GM23338 (cell line): ENCODE results near the gene DNM2. TPM values are rescaled to one million over a fixed set of nuclear protein-coding genes. Genes with fewer than 3 reads are reported as not detected.

Experiments used
- ATAC-seq: fragments of 200-7000 bp; cut with Tn5 transposase; 3 replicates; pipeline ENCODE4 v1.9.1; 2020
- DNase-seq: peaks from one replicate; pipeline ENCODE4 v3.0.0-alpha.2; 2015; ENCODE audit warnings: low spot score
- H2AFZ ChIP-seq: fragments of 200-600 bp; sonication (generic); 2 replicates; pipeline ENCODE4 v1.8.0; 2016; ENCODE audit warnings: antibody characterized with exemption, mild to moderate bottlenecking, moderate library complexity
- H3F3A ChIP-seq: fragments of 200-600 bp; sonication (generic); replicated peaks from 2 replicates; pipeline ENCODE4 v1.8.0; 2017; ENCODE audit warnings: antibody characterized with exemption, mixed run types, low read depth
- H3K27ac ChIP-seq: fragments of 200-600 bp; sonication (generic); 2 replicates; pipeline ENCODE4 v1.6.1; 2016; ENCODE audit warnings: low read depth
- H3K27me3 ChIP-seq: fragments of 200-600 bp; sonication (generic); 2 replicates; pipeline ENCODE4 v1.8.0; 2016; ENCODE audit warnings: mild to moderate bottlenecking, mixed run types, moderate library complexity; ENCODE audit not compliant: insufficient read depth
- H3K36me3 ChIP-seq: fragments of 200-600 bp; sonication (generic); 2 replicates; pipeline ENCODE4 v1.8.0; 2016; ENCODE audit warnings: mild to moderate bottlenecking; ENCODE audit not compliant: insufficient read depth
- H3K4me1 ChIP-seq: fragments of 200-600 bp; sonication (generic); 2 replicates; pipeline ENCODE4 v1.8.0; 2016; ENCODE audit warnings: mild to moderate bottlenecking, moderate library complexity; ENCODE audit not compliant: insufficient read depth
- H3K4me2 ChIP-seq: fragments of 200-600 bp; sonication (generic); 2 replicates; pipeline ENCODE4 v1.7.1; 2017; ENCODE audit warnings: mixed run types
- H3K4me3 ChIP-seq: fragments of 200-600 bp; sonication (generic); 2 replicates; pipeline ENCODE4 v1.6.1; 2016; ENCODE audit warnings: mixed run types
- H3K79me2 ChIP-seq: fragments of 200-600 bp; sonication (generic); replicated peaks from 2 replicates; pipeline ENCODE4 v1.8.0; 2017; ENCODE audit warnings: mild to moderate bottlenecking; ENCODE audit not compliant: insufficient read depth
- H3K9me2 ChIP-seq: fragments of 200-600 bp; sonication (generic); 2 replicates; pipeline ENCODE4 v1.8.0; 2017; ENCODE audit not compliant: insufficient read depth
- H4K20me1 ChIP-seq: fragments of 200-600 bp; sonication (generic); replicated peaks from 2 replicates; pipeline ENCODE4 v1.8.0; 2017; ENCODE audit warnings: mild to moderate bottlenecking; ENCODE audit not compliant: insufficient read depth
- H3K27ac Mint-ChIP-seq: 2 replicates; pipeline ENCODE4 v1.8.0; 2020; ENCODE audit warnings: inconsistent platforms, mild to moderate bottlenecking, moderate library complexity, mixed read lengths
- H3K27me3 Mint-ChIP-seq: 3 replicates; pipeline ENCODE4 v1.8.0; 2022; ENCODE audit warnings: low read depth, mild to moderate bottlenecking, moderate library complexity, mixed read lengths, inconsistent platforms; ENCODE audit not compliant: insufficient read depth, poor library complexity
- H3K36me3 Mint-ChIP-seq: 3 replicates; pipeline ENCODE4 v1.8.0; 2021; ENCODE audit warnings: low read depth, mild to moderate bottlenecking, inconsistent platforms, moderate library complexity, mixed read lengths
- H3K4me1 Mint-ChIP-seq: 3 replicates; pipeline ENCODE4 v1.8.0; 2020; ENCODE audit warnings: mild to moderate bottlenecking, inconsistent platforms, mixed read lengths
- H3K4me3 Mint-ChIP-seq: 3 replicates; pipeline ENCODE4 v1.8.0; 2021; ENCODE audit warnings: moderate library complexity, mild to moderate bottlenecking, inconsistent platforms, mixed read lengths
- H3K9me3 Mint-ChIP-seq: 3 replicates; pipeline ENCODE4 v1.8.0; 2020; ENCODE audit warnings: moderate library complexity, mild to moderate bottlenecking, inconsistent platforms, mixed read lengths
- JUNB ChIP-seq: IDR thresholded peaks from one replicate; pipeline ENCODE4 v1.6.1; 2016; ENCODE audit warnings: antibody characterized with exemption; ENCODE audit not compliant: unreplicated experiment
- NANOG ChIP-seq: IDR thresholded peaks from 2 replicates; pipeline ENCODE4 v1.6.1; 2016; ENCODE audit warnings: antibody characterized with exemption, borderline replicate concordance
- POLR2AphosphoS5 ChIP-seq: IDR thresholded peaks from 2 replicates; pipeline ENCODE4 v1.6.1; 2016; ENCODE audit warnings: antibody characterized with exemption, low read depth
- ZNF114 ChIP-seq: fragments of 250-450 bp; sonication (Bioruptor Pico); IDR thresholded peaks from 2 replicates; pipeline ENCODE4 v1.5.0; 2020; ENCODE audit warnings: mild to moderate bottlenecking, moderate library complexity
- polyA plus RNA-seq: library from polyadenylated mRNA; unstranded; fragments of >200 nt; fragmentation: Nextera tagmentation; extraction: Ambion mirVana; gene quantifications from 2 replicates; pipeline ENCODE4 v1.2.1, GENCODE V29; 2016
- total RNA-seq: library from RNA; depleted of rRNA; stranded (reverse); fragments of >200 nt; shearing (Covaris generic); gene quantifications from 2 replicates; pipeline ENCODE4 v1.2.3, GENCODE V29; 2014
- TF ChIP-seq, protein P1 (sequence below): IDR thresholded peaks from 2 replicates; pipeline ENCODE4 v1.6.1; 2016; ENCODE audit warnings: antibody characterized with exemption
- TF ChIP-seq, protein P2 (sequence below), 2 experiments: fragments of 200-600 bp in 1 of 2; sonication (generic) in 1 of 2; conservative IDR thresholded peaks; 2 replicates each; pipeline versions ENCODE4 v1.5.1 to v1.6.1; 2016 to 2017; ENCODE audit warnings: antibody characterized with exemption in 2 of 2, low read depth in 2 of 2, mild to moderate bottlenecking in 2 of 2, moderate library complexity in 1 of 2

The DNM2 gene
- total and polyA plus RNA-seq, 2 experiments from 2014 or later: 40.7 to 138 TPM

DNA sequence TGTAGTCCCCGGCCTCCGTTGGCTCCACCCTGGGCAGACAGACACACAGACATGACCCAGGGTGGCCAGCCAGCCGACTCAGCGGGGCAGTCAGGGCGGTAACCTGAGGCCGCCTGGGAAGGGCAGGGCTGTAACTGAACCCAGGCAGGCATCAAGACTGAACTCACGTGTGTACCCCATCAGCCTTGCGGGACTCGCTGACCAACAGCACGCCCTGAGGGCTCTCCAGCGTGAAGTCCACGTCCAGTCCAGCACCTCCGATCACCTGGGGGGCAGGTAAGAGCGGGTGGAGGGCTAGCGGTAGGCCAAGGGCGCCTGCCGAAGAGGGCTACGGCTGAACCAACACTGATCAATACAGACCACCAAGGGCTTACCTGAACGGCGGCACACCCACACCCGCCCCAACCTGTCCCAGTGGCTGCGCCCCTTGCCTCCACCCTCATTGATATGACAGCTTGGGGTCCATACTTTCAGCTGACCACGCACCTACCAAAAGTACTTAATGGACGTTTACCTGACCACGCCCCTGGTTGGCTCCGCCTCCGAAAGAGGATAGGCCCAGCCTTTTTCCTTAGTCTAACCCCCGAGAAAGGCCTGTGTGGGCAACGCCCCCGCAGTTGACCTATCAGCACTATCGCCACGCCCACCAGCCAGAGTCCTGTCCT is 117.3 kb downstream of the DNM2 start:
- H3K36me3 ChIP-seq: 0 out of 2 replicates have a peak, but pooled peaks cover 3% of the 10 kb centered on the region
- H3K4me1 Mint-ChIP-seq: no peaks in the 10 kb centered on the region
- TF ChIP-seq JUNB: no peak
- H2AFZ ChIP-seq: no peak overlapping the region
- H3K4me3 Mint-ChIP-seq: peak overlapping the region; percentile 91
- peaks cover 20% of the 10 kb centered on the region for H3K27me3 Mint-ChIP-seq
- H3K27ac Mint-ChIP-seq: peak overlapping the region; percentile 100; the same call in 1 of the 2 replicates
- H3F3A ChIP-seq: peaks cover 6% of the 10 kb centered on the region; the same call in 1 of the 2 replicates
- H3K4me1 ChIP-seq: no peaks in the 10 kb centered on the region
- H3K27ac ChIP-seq: 0 out of 2 replicates have a peak overlapping the region, but pooled peaks have one; percentile 29
- DNase-seq: no peak
- peaks cover 30% of the 10 kb centered on the region; the same call in 2 of the 3 replicates for H3K36me3 Mint-ChIP-seq
- H3K79me2 ChIP-seq: no peaks in the 10 kb centered on the region
- peak overlapping the region; percentile 61; the same call in 1 of the 2 replicates for H3K4me2 ChIP-seq
- H3K27me3 ChIP-seq: peaks cover 6% of the 10 kb centered on the region
- peaks cover 40% of the 10 kb centered on the region for H3K9me3 Mint-ChIP-seq
- ATAC-seq: peak; percentile 84
- peaks cover 3% of the 10 kb centered on the region; the same call in 1 of the 2 replicates for H4K20me1 ChIP-seq
- H3K9me2 ChIP-seq: peaks cover 6% of the 10 kb centered on the region
- H3K4me3 ChIP-seq: peak overlapping the region; percentile 42

DNA sequence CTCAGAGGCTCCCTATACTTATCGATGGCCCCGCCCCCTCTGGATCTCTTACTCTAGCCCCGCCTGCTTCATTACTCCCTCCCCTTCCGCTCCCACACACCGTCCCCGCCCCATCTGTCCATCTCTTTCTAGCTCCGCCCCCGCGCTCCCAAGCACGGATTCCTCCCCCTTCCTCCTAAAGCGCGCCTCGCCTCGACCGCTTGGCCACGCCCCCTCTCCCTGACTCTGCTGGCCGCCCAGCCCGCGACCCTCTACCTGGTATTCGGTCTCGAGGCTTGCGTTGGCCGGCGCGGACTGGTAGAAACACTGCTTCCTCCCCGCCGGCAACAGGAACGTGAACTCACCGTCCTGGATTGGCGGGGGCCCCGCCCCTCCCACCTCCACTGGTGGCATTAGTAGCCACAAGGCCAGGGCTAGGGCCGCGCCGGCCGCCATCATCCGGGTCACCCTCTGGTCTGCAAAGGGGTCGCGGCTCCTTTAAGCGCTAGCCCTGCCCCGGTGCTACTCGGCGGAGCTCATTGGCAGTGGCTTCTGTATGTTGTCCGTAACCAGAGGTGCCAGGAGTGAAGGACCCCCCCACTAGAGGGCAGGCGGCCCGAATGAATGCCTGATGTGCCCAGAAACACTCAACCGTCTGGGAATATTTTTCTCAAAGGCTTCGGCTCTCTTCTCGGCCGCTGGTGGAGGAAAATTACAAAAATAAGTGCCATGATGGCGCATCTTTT is 118.0 kb downstream of the DNM2 start, which contains the start of gene TMED1:
Gene TMED1 (minus strand): TSS at position 459 of the 725 bp plus-strand sequence. CDS start 21 bp downstream, at position 438.
- peak within 1 kb of the TSS; percentile 100 for H3K27ac Mint-ChIP-seq
- H3K36me3 ChIP-seq: 0 out of 2 replicates have a peak, but pooled peaks cover 3% of the 10 kb centered on the region
- no peaks in the 10 kb centered on the region for H3K4me1 ChIP-seq
- peaks cover 40% of the 10 kb centered on the region for H3K9me3 Mint-ChIP-seq
- H3K27ac ChIP-seq: peak within 1 kb of the TSS; percentile 98
- H3K27me3 Mint-ChIP-seq: peaks cover 20% of the 10 kb centered on the region
- peaks cover 3% of the 10 kb centered on the region; the same call in 1 of the 2 replicates for H4K20me1 ChIP-seq
- H3K4me3 Mint-ChIP-seq: peak within 1 kb of the TSS; percentile 91
- peak within 1 kb of the TSS; percentile 66 for H3K4me3 ChIP-seq
- H3K27me3 ChIP-seq: peaks cover 6% of the 10 kb centered on the region
- H2AFZ ChIP-seq: peak within 1 kb of the TSS; percentile 48; the same call in 1 of the 2 replicates
- H3K4me2 ChIP-seq: peak within 1 kb of the TSS; percentile 74
- peaks cover 30% of the 10 kb centered on the region; the same call in 2 of the 3 replicates for H3K36me3 Mint-ChIP-seq
- no peaks in the 10 kb centered on the region for H3K79me2 ChIP-seq
- DNase-seq (peak; percentile 100), ATAC-seq (peak; percentile 93)
- H3K4me1 Mint-ChIP-seq: no peaks in the 10 kb centered on the region
- peaks cover 6% of the 10 kb centered on the region; the same call in 1 of the 2 replicates for H3F3A ChIP-seq
- peaks cover 6% of the 10 kb centered on the region for H3K9me2 ChIP-seq
- TF ChIP-seq NANOG (no peak), ZNF114 (CRISPR knock-in tag) (no peak), POLR2AphosphoS5 (peak; percentile 88)
- TF ChIP-seq, protein P1, sequence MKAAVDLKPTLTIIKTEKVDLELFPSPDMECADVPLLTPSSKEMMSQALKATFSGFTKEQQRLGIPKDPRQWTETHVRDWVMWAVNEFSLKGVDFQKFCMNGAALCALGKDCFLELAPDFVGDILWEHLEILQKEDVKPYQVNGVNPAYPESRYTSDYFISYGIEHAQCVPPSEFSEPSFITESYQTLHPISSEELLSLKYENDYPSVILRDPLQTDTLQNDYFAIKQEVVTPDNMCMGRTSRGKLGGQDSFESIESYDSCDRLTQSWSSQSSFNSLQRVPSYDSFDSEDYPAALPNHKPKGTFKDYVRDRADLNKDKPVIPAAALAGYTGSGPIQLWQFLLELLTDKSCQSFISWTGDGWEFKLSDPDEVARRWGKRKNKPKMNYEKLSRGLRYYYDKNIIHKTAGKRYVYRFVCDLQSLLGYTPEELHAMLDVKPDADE: no peak
- TF ChIP-seq, protein P2, sequence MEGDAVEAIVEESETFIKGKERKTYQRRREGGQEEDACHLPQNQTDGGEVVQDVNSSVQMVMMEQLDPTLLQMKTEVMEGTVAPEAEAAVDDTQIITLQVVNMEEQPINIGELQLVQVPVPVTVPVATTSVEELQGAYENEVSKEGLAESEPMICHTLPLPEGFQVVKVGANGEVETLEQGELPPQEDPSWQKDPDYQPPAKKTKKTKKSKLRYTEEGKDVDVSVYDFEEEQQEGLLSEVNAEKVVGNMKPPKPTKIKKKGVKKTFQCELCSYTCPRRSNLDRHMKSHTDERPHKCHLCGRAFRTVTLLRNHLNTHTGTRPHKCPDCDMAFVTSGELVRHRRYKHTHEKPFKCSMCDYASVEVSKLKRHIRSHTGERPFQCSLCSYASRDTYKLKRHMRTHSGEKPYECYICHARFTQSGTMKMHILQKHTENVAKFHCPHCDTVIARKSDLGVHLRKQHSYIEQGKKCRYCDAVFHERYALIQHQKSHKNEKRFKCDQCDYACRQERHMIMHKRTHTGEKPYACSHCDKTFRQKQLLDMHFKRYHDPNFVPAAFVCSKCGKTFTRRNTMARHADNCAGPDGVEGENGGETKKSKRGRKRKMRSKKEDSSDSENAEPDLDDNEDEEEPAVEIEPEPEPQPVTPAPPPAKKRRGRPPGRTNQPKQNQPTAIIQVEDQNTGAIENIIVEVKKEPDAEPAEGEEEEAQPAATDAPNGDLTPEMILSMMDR (conservative IDR thresholded peaks at IDR 0.05; ENCODE audit: low read depth in 2 of 2): peak in 1 of 2 experiments; percentile 25; a peak in 2 of 4 replicates
